Tibial nerve (tissue), 4 donors: Measurements from ENCODE around the gene METTL23.
"Not testable (repeated sequence)": the region's sequence is repeated elsewhere in the genome, so short reads cannot be mapped to it uniquely, and the experiment has no call there.

ENCODE experiments used
- EP300 ChIP-seq, 2 donors: sonication (generic); formaldehyde crosslinking; IDR thresholded peaks; one replicate each; pipeline ENCODE4 v1.6.1; 2017; ENCODE audit warnings: antibody characterized with exemption in 2 of 2, mild to moderate bottlenecking in 1 of 2
- POLR2A ChIP-seq, 2 donors: fragments of 450-650 bp; IDR thresholded peaks; one replicate each; pipeline ENCODE4 v1.6.1; 2017; ENCODE audit warnings: antibody characterized with exemption in 2 of 2, mild to moderate bottlenecking in 2 of 2, moderate library complexity in 2 of 2
- TF ChIP-seq, protein P1 (sequence below), 5 experiments: fragments of 200-600 bp in 3 of 5; fragments of 450-650 bp in 2 of 5; sonication (generic) in 3 of 5; IDR thresholded peaks; one replicate each; pipeline ENCODE4 v1.5.1; 2016 to 2019; ENCODE audit warnings: antibody characterized with exemption in 5 of 5, mild to moderate bottlenecking in 3 of 5, moderate library complexity in 2 of 5

DNA sequence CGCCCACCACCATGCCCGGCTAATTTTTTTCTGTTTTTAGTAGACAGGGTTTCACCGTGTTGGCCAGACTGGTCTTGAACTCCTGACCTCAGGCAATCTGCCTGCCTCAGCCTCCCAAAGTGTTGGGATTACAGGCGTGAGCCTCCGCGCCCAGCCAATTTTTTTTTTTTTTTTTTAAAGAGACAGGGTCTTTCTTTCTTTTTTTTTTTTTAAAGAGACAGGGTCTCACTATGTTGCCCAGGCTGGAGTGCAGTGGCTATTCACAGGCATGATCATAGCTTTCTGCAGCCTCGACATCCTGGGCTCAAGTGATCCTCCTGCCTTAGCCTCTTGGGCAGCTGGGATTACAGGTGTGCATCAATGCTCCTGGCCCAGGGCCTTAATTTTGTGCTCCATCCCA lies 14.3 kb upstream of the METTL23 start:
- not testable (repeated sequence) for TF ChIP-seq POLR2A, EP300 (IDR thresholded peaks at IDR 0.05)
- TF ChIP-seq, protein P1, sequence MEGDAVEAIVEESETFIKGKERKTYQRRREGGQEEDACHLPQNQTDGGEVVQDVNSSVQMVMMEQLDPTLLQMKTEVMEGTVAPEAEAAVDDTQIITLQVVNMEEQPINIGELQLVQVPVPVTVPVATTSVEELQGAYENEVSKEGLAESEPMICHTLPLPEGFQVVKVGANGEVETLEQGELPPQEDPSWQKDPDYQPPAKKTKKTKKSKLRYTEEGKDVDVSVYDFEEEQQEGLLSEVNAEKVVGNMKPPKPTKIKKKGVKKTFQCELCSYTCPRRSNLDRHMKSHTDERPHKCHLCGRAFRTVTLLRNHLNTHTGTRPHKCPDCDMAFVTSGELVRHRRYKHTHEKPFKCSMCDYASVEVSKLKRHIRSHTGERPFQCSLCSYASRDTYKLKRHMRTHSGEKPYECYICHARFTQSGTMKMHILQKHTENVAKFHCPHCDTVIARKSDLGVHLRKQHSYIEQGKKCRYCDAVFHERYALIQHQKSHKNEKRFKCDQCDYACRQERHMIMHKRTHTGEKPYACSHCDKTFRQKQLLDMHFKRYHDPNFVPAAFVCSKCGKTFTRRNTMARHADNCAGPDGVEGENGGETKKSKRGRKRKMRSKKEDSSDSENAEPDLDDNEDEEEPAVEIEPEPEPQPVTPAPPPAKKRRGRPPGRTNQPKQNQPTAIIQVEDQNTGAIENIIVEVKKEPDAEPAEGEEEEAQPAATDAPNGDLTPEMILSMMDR (IDR thresholded peaks at IDR 0.05): not testable (repeated sequence)
